ENCODE measurements around the gene AGBL4.

DNA sequence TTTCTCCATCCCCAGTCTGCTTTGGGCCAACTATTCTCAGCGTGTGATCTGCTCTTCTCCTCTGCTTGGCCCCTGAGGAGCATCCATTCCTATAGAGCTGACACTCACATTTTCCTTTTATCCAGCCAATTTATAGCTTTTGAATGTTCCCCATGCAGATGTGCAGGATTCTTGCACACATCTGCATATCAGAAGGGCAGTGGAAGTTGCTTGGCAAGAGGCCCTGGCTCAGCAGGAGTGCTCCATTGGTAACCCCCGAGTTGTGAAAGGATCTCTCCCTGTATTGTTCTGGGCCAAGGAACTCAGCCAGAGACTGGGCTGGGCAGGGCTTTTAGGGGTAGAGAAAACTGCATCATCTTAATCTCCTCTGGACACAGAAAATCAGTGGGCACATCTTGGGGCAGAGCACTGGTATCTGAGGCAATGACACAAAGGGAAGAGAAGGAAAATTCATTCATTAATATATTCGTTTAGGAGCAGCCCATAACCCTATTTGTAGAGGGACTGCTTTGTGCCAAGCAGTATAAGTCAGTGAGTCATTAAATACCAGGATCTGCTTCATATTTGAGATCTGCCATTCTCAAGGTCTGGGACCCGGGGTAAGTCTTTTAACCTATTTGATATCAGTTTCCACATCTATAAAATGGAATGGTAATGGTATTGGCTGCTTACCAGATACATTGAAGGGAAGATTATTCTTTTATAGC, 1216.0 kb downstream of the AGBL4 start:
- TF ChIP-seq, protein P1, sequence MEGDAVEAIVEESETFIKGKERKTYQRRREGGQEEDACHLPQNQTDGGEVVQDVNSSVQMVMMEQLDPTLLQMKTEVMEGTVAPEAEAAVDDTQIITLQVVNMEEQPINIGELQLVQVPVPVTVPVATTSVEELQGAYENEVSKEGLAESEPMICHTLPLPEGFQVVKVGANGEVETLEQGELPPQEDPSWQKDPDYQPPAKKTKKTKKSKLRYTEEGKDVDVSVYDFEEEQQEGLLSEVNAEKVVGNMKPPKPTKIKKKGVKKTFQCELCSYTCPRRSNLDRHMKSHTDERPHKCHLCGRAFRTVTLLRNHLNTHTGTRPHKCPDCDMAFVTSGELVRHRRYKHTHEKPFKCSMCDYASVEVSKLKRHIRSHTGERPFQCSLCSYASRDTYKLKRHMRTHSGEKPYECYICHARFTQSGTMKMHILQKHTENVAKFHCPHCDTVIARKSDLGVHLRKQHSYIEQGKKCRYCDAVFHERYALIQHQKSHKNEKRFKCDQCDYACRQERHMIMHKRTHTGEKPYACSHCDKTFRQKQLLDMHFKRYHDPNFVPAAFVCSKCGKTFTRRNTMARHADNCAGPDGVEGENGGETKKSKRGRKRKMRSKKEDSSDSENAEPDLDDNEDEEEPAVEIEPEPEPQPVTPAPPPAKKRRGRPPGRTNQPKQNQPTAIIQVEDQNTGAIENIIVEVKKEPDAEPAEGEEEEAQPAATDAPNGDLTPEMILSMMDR (IDR thresholded peaks at IDR 0.05): no peak
- TF ChIP-seq POLR2A (IDR thresholded peaks at IDR 0.05): no peak

All from heart left ventricle (tissue), 13 donors.